GM13977 (cell line): ENCODE measurements around the gene PPM1A.

Experiments used
- DNase-seq: peaks from one replicate; pipeline ENCODE4 v3.0.0; 2012; ENCODE audit warnings: low spot score
- in situ Hi-C: fragments of 300-500 bp; cut with MboI; formaldehyde crosslinking; loops from one replicate; pipeline ENCODE4 v1.12.0; 2022; ENCODE audit warnings: low sequenced_read_pairs, low pct_unique_long_range_greater_than_20kb, mixed read lengths, inconsistent platforms; ENCODE audit not compliant: unreplicated experiment
- TF ChIP-seq, protein P1 (sequence below): IDR thresholded peaks from 2 replicates; pipeline ENCODE4 v1.5.1; 2012; ENCODE audit warnings: mild to moderate bottlenecking, control low read depth; ENCODE audit not compliant: insufficient read depth; ENCODE audit errors: extremely low read depth, missing control alignments

The PPM1A gene

GRCh38 chr14:60300019-60300418 lies 51.0 kb downstream of the PPM1A start:
- no peak for DNase-seq
- TF ChIP-seq, protein P1, sequence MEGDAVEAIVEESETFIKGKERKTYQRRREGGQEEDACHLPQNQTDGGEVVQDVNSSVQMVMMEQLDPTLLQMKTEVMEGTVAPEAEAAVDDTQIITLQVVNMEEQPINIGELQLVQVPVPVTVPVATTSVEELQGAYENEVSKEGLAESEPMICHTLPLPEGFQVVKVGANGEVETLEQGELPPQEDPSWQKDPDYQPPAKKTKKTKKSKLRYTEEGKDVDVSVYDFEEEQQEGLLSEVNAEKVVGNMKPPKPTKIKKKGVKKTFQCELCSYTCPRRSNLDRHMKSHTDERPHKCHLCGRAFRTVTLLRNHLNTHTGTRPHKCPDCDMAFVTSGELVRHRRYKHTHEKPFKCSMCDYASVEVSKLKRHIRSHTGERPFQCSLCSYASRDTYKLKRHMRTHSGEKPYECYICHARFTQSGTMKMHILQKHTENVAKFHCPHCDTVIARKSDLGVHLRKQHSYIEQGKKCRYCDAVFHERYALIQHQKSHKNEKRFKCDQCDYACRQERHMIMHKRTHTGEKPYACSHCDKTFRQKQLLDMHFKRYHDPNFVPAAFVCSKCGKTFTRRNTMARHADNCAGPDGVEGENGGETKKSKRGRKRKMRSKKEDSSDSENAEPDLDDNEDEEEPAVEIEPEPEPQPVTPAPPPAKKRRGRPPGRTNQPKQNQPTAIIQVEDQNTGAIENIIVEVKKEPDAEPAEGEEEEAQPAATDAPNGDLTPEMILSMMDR: no peak
- in situ Hi-C loops: no loop called here

- TF ChIP-seq, protein P1: no peak
- DNase-seq: no peak
- in situ Hi-C loops: no loop called here
These were observed 52.7 kb downstream of the PPM1A start for GRCh38 chr14:60301685-60302084.

GRCh38 chr14:60302663-60303062 lies 53.6 kb downstream of the PPM1A start:
- DNase-seq: no peak
- in situ Hi-C loops: no loop called here
- TF ChIP-seq, protein P1: no peak

DNA sequence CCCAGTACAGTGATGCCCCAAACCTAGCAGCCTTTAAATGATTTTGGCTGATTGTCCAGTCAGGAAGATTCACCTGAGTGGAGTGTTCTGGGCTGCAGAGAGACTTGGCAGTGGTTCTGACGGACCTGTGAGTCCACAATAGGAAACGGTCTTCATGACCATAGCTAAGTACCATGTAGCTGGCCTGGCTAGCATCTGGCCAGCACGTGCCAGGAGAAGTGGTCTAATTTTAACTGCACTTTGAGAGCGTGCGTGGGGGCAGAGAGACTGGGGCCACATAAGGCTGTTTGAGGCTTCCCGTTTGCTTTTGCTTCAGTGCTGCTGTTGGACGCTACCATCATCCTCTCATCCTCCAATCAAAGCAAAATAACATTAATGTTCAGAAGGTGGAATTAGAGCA lies 54.7 kb downstream of the PPM1A start:
- TF ChIP-seq, protein P1: no peak
- DNase-seq: no peak
- in situ Hi-C loops: no loop called here

DNA sequence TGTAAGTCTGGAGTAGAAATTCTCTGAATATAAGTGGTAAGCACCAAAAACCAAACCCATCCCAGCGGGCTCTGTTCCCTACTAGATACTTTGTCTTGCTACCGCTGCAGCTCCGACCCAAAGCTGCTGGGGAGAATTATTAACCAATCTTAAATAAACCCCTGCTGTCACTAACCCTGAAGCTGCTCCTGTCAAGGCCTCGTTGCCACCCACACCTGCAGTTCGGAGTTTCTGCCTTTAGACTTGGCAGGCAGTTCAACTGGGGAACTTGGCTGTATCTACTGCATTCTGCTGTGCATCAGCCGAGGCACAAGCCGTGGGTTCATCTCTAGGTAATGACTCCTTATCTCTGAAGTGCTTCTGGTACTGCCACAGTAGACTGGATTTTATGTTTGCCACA lies 55.5 kb downstream of the PPM1A start:
- TF ChIP-seq, protein P1: no peak
- in situ Hi-C loops: no loop called here
- no peak for DNase-seq

- in situ Hi-C loops: no loop called here
- DNase-seq: no peak
- TF ChIP-seq, protein P1: no peak
These were observed 61.0 kb downstream of the PPM1A start for GRCh38 chr14:60309867-60310552.
